MCF 10A (cell line): ENCODE measurements around the gene SS18L1. TPM values are rescaled to one million over a fixed set of nuclear protein-coding genes. Genes with fewer than 3 reads are reported as not detected.

ENCODE experiments used
- BruUV-seq: library from RNA; stranded (reverse); fragments of 400-500 nt; replicated peaks from 2 replicates; lab custom pipeline; 2021; lab: Mats Ljungman, UMichigan
- CTCF ChIA-PET: fragments of 300-600 bp; sonication (Branson Sonifier 250); formaldehyde crosslinking; extraction: SDS; loops from one replicate; lab custom pipeline; 2021; ENCODE audit warnings: antibody characterized with exemption, inconsistent platforms; lab: Yijun Ruan, JAX
- POLR2A ChIA-PET: fragments of 300-600, 350-650 bp; sonication (Branson Sonifier 250); formaldehyde crosslinking; extraction: SDS; loops from one replicate; lab custom pipeline; 2020; ENCODE audit warnings: antibody characterized with exemption, inconsistent platforms; lab: Yijun Ruan, JAX
- DNase-seq: peaks from one replicate; pipeline ENCODE4 v3.0.0-alpha.2; 2018; ENCODE audit not compliant: unreplicated experiment
- H3K27ac Mint-ChIP-seq: one replicate; pipeline ENCODE4 v1.8.0; 2022; ENCODE audit warnings: mild to moderate bottlenecking, low read depth, mixed read lengths; ENCODE audit not compliant: unreplicated experiment
- H3K27me3 Mint-ChIP-seq: one replicate; pipeline ENCODE4 v1.8.0; 2022; ENCODE audit warnings: mixed read lengths; ENCODE audit not compliant: insufficient read depth, unreplicated experiment
- H3K36me3 Mint-ChIP-seq: one replicate; pipeline ENCODE4 v1.8.0; 2022; ENCODE audit warnings: mild to moderate bottlenecking, moderate library complexity, mixed read lengths; ENCODE audit not compliant: insufficient read depth, unreplicated experiment
- H3K4me1 Mint-ChIP-seq: one replicate; pipeline ENCODE4 v1.8.0; 2022; ENCODE audit warnings: mixed read lengths; ENCODE audit not compliant: insufficient read depth, unreplicated experiment
- H3K4me3 Mint-ChIP-seq: one replicate; pipeline ENCODE4 v1.8.0; 2022; ENCODE audit warnings: mild to moderate bottlenecking, moderate library complexity, mixed read lengths; ENCODE audit not compliant: unreplicated experiment
- H3K9me3 Mint-ChIP-seq: one replicate; pipeline ENCODE4 v1.8.0; 2022; ENCODE audit warnings: mixed read lengths; ENCODE audit not compliant: unreplicated experiment
- CTCF ChIP-seq: fragments of 200-600 bp; IDR thresholded peaks from one replicate; pipeline ENCODE4 v1.8.0; 2022; ENCODE audit warnings: antibody characterized with exemption, mild to moderate bottlenecking; ENCODE audit not compliant: unreplicated experiment
- intact Hi-C: fragments of 100-400 bp; cut with micrococcal nuclease; formaldehyde crosslinking; loops from 2 replicates; pipeline ENCODE4 v1.14.1; 2022
- total RNA-seq: library from RNA; stranded (reverse); gene quantifications from 2 replicates; pipeline ENCODE4 v1.2.3, GENCODE V29; 2022

Gene SS18L1
- total RNA-seq, 1 experiment from 2014 or later = 16.1 TPM

GRCh38 chr20:62101078-62101477, 42.5 kb upstream of the SS18L1 start:
- no peaks in the 10 kb centered on the region for H3K36me3 Mint-ChIP-seq
- H3K9me3 Mint-ChIP-seq = peaks cover 22% of the 10 kb centered on the region
- no peak for DNase-seq
- no peaks in the 10 kb centered on the region for H3K27me3 Mint-ChIP-seq
- intact Hi-C loops = no loop called here
- ChIA-PET POLR2A (interaction anchor here (1.1 kb wide), 1 partner anchor 21 kb away, joined by 3 read pairs; no protein-coding TSS in a partner anchor), CTCF (no interaction called here)
- H3K4me3 Mint-ChIP-seq = no peak overlapping the region
- TF ChIP-seq CTCF = no peak
- H3K27ac Mint-ChIP-seq = no peak overlapping the region
- no TSS peak for BruUV-seq
- H3K4me1 Mint-ChIP-seq = no peaks in the 10 kb centered on the region

GRCh38 chr20:62103508-62104233, 39.9 kb upstream of the SS18L1 start:
- no peaks in the 10 kb centered on the region for H3K4me1 Mint-ChIP-seq
- no peak overlapping the region for H3K27ac Mint-ChIP-seq
- intact Hi-C loops = no loop called here
- peaks cover 43% of the 10 kb centered on the region for H3K9me3 Mint-ChIP-seq
- H3K4me3 Mint-ChIP-seq = no peak overlapping the region
- no peak for TF ChIP-seq CTCF
- ChIA-PET POLR2A (interaction anchor here (1.3 kb wide), 1 partner anchor 18 kb away, joined by 4 read pairs; the partner anchor contains the start of gene LSM14B), CTCF (interaction anchor here (1.0 to 1.2 kb wide), 2 partner anchors 10 to 14 kb away, joined by 3 read pairs; no protein-coding TSS in a partner anchor)
- no peaks in the 10 kb centered on the region for H3K27me3 Mint-ChIP-seq
- no peak for DNase-seq
- H3K36me3 Mint-ChIP-seq = no peaks in the 10 kb centered on the region
- BruUV-seq = no TSS peak

GRCh38 chr20:62104234-62104789, 39.3 kb upstream of the SS18L1 start:
- CTCF ChIA-PET = interaction anchor here (1.2 kb wide), 1 partner anchor 11 kb away, joined by 3 read pairs; no protein-coding TSS in a partner anchor
- no peak for TF ChIP-seq CTCF
- no TSS peak for BruUV-seq

DNA sequence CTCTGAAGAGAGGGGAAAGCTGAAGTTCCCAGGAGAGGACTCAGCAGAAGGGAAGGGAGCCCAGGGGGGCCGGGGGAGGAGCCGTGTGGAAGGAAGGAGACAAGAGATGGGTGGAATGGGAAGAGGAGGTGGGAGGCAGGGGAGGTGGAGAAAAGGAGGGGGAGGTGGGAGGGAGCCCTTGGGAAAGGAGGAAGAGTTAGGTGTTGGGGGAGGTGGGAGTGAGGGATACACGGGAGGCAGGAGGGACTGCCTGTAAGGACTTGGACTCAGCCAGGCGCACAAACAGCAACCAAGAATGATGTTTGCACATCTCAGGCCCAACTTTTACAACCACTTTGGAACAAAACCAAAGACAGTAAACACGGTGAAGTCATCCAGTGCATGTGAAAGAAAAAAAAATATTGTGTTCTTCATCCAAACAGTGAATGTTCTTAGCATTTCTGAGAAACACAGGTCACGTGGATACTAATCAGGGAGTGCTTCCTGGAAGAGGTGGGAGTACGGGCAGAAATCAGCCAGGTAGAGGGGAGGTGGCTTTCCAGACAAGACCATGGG, 38.7 kb upstream of the SS18L1 start:
- DNase-seq = no peak
- BruUV-seq = no TSS peak
- Mint-ChIP-seq H3K27me3 (no peaks in the 10 kb centered on the region), H3K4me1 (no peaks in the 10 kb centered on the region), H3K4me3 (no peak overlapping the region), H3K27ac (no peak overlapping the region), H3K9me3 (peaks cover 50% of the 10 kb centered on the region), H3K36me3 (no peaks in the 10 kb centered on the region)
- no peak for TF ChIP-seq CTCF
- intact Hi-C loops = no loop called here
- CTCF ChIA-PET = no interaction called here
- POLR2A ChIA-PET = no interaction called here

More at GRCh38 chr20:62104234-62104789, 39.3 kb upstream of the SS18L1 start:
- H3K4me3 Mint-ChIP-seq = no peak overlapping the region
- intact Hi-C loops = no loop called here
- H3K27ac Mint-ChIP-seq = no peak overlapping the region
- DNase-seq = no peak
- peaks cover 49% of the 10 kb centered on the region for H3K9me3 Mint-ChIP-seq
- no peaks in the 10 kb centered on the region for H3K4me1 Mint-ChIP-seq
- POLR2A ChIA-PET = no interaction called here
- no peaks in the 10 kb centered on the region for H3K27me3 Mint-ChIP-seq
- H3K36me3 Mint-ChIP-seq = no peaks in the 10 kb centered on the region
